OCI-LY7 (cell line): Measurements from ENCODE around the gene OR1I1. TPM values are rescaled to one million over a fixed set of nuclear protein-coding genes. Genes with fewer than 3 reads are reported as not detected.

Experiments
- BruUV-seq: library from RNA; stranded (reverse); fragments of 400-500 nt; replicated peaks from 2 replicates; lab custom pipeline; 2021; lab: Mats Ljungman, UMichigan
- CTCF ChIA-PET: fragments of 300-600 bp; sonication (Branson Sonifier 250); formaldehyde crosslinking; loops from one replicate; lab custom pipeline; 2022; ENCODE audit warnings: antibody characterized with exemption; ENCODE audit not compliant: unreplicated experiment; lab: Charles Lee
- POLR2A ChIA-PET: fragments of 300-600 bp; sonication (Branson Sonifier 250); formaldehyde crosslinking; loops from one replicate; lab custom pipeline; 2022; ENCODE audit warnings: antibody characterized with exemption; lab: Charles Lee
- DNase-seq: peaks from one replicate; pipeline ENCODE4 v3.0.0-alpha.2; 2015; ENCODE audit warnings: low spot score
- H2AFZ ChIP-seq: fragments of 200-600 bp; sonication (generic), shearing (Covaris generic); 2 replicates; pipeline ENCODE4 v1.6.1; 2014; ENCODE audit warnings: mild to moderate bottlenecking, antibody characterized with exemption, low read length, moderate library complexity
- H3K27ac ChIP-seq: fragments of 200-600 bp; sonication (generic); 2 replicates; pipeline ENCODE4 v1.5.1; 2014; ENCODE audit warnings: mixed run types, low read depth, mild to moderate bottlenecking, moderate library complexity, low read length, inconsistent platforms; ENCODE audit not compliant: poor library complexity, severe bottlenecking
- H3K36me3 ChIP-seq: fragments of 200-600 bp; sonication (generic); 2 replicates; pipeline ENCODE4 v1.6.1; 2014; ENCODE audit warnings: mild to moderate bottlenecking, antibody characterized with exemption, low read length, moderate library complexity, mixed read lengths; ENCODE audit not compliant: insufficient read depth
- H3K4me1 ChIP-seq: fragments of 200-600 bp; sonication (generic); 2 replicates; pipeline ENCODE4 v1.5.1; 2014; ENCODE audit warnings: mild to moderate bottlenecking, low read length; ENCODE audit not compliant: insufficient read depth, poor library complexity, severe bottlenecking
- H3K4me2 ChIP-seq: fragments of 200-600 bp; sonication (generic); 2 replicates; pipeline ENCODE4 v1.6.1; 2014; ENCODE audit warnings: mild to moderate bottlenecking, low read length
- H3K4me3 ChIP-seq: fragments of 200-600 bp; sonication (generic); 2 replicates; pipeline ENCODE4 v1.5.1; 2014; ENCODE audit warnings: mild to moderate bottlenecking, low read depth, low read length; ENCODE audit not compliant: poor library complexity, severe bottlenecking
- H3K79me2 ChIP-seq: fragments of 200-600 bp; sonication (generic); 2 replicates; pipeline ENCODE4 v1.6.1; 2016; ENCODE audit warnings: low read depth, mild to moderate bottlenecking, low read length, moderate library complexity, mixed read lengths; ENCODE audit not compliant: insufficient read depth
- H3K9me2 ChIP-seq: fragments of 200-600 bp; sonication (generic); 2 replicates; pipeline ENCODE4 v1.6.1; 2016; ENCODE audit warnings: mild to moderate bottlenecking, low read length, mixed read lengths; ENCODE audit not compliant: insufficient read depth
- H3K9me3 ChIP-seq: fragments of 200-600 bp; sonication (generic); 2 replicates; pipeline ENCODE4 v1.6.1; 2014; ENCODE audit warnings: mild to moderate bottlenecking, mixed run types, low read length, mixed read lengths
- H4K20me1 ChIP-seq: fragments of 200-600 bp; sonication (generic); 2 replicates; pipeline ENCODE4 v1.6.1; 2014; ENCODE audit warnings: mild to moderate bottlenecking, antibody characterized with exemption, low read length, moderate library complexity, mixed read lengths; ENCODE audit not compliant: insufficient read depth
- CTCF ChIP-seq: fragments of 200-600 bp; sonication (generic); conservative IDR thresholded peaks from 2 replicates; pipeline ENCODE4 v1.5.1; 2014; ENCODE audit warnings: mild to moderate bottlenecking, antibody characterized with exemption, low read length, moderate library complexity, mixed read lengths
- EZH2phosphoT487 ChIP-seq: fragments of 200-600 bp; sonication (generic); IDR thresholded peaks from 2 replicates; pipeline ENCODE4 v1.6.1; 2018; ENCODE audit warnings: low read depth, borderline replicate concordance, mild to moderate bottlenecking, mixed run types, antibody characterized with exemption, low read length, moderate library complexity, mixed read lengths
- intact Hi-C: fragments of 100-400 bp; cut with micrococcal nuclease; formaldehyde crosslinking; loops from one replicate; pipeline ENCODE4 v1.10.0; 2022; ENCODE audit not compliant: unreplicated experiment
- total RNA-seq, 2 experiments: library from RNA; depleted of rRNA in 1 of 2; stranded (reverse); fragments of >200 nt in 1 of 2; shearing (Covaris generic) in 1 of 2; gene quantifications; 2 replicates each; pipeline ENCODE4 v1.2.3, GENCODE V29; 2014 to 2022

OR1I1 gene
- total RNA-seq, 2 experiments from 2014 or later: not detected

- H3K79me2 ChIP-seq: peaks cover 11% of the 10 kb centered on the region; the same call in 1 of the 2 replicates
- peaks cover 15% of the 10 kb centered on the region for H3K4me1 ChIP-seq
- H2AFZ ChIP-seq: peak overlapping the region; percentile 88
- H4K20me1 ChIP-seq: no peaks in the 10 kb centered on the region
- POLR2A ChIA-PET: interaction anchor here (0.6 to 0.9 kb wide), 4 partner anchors 172 to 840 kb away, joined by 3 to 4 read pairs (median 3); no protein-coding TSS in a partner anchor
- intact Hi-C loops: no loop called here
- H3K4me3 ChIP-seq: peak overlapping the region; percentile 86
- H3K9me3 ChIP-seq: no peaks in the 10 kb centered on the region
- peak overlapping the region; percentile 67 for H3K4me2 ChIP-seq
- H3K9me2 ChIP-seq: no peaks in the 10 kb centered on the region
- CTCF ChIA-PET: interaction anchor here (0.5 kb wide), 1 partner anchor 293 kb away, joined by 3 read pairs; no protein-coding TSS in a partner anchor
- TSS peak; percentile 80 for BruUV-seq
- H3K27ac ChIP-seq: peak overlapping the region; percentile 44
- no peak for DNase-seq
- peaks cover 16% of the 10 kb centered on the region for H3K36me3 ChIP-seq
- TF ChIP-seq CTCF (no peak), EZH2phosphoT487 (no peak)
Measured at GRCh38 chr19:15126131-15126910, 44.3 kb downstream of the OR1I1 start.

GRCh38 chr19:15128162-15128770 is 46.3 kb downstream of the OR1I1 start:
- no peak overlapping the region for H3K4me3 ChIP-seq
- peaks cover 11% of the 10 kb centered on the region; the same call in 1 of the 2 replicates for H3K79me2 ChIP-seq
- H2AFZ ChIP-seq: no peak overlapping the region
- H3K4me1 ChIP-seq: peaks cover 15% of the 10 kb centered on the region
- TF ChIP-seq CTCF: no peak
- TF ChIP-seq EZH2phosphoT487: no peak
- H3K4me2 ChIP-seq: no peak overlapping the region
- no TSS peak for BruUV-seq
- no peaks in the 10 kb centered on the region for H3K9me3 ChIP-seq
- DNase-seq: no peak
- peaks cover 1% of the 10 kb centered on the region; the same call in 1 of the 2 replicates for H3K36me3 ChIP-seq
- intact Hi-C loops: no loop called here
- POLR2A ChIA-PET: no interaction called here
- no peaks in the 10 kb centered on the region for H4K20me1 ChIP-seq
- H3K27ac ChIP-seq: no peak overlapping the region
- CTCF ChIA-PET: no interaction called here
- no peaks in the 10 kb centered on the region for H3K9me2 ChIP-seq
